HEK293 (cell line): ENCODE data around the gene ISL2.
A peak's percentile ranks its signal among the peaks of the same experiment; 100 is the strongest.

ENCODE experiments used
- CTCF ChIA-PET: fragments of 350-600 bp; formaldehyde crosslinking; extraction: SDS; loops from one replicate; lab custom pipeline; 2021; ENCODE audit warnings: antibody characterized with exemption; lab: Yijun Ruan, JAX
- POLR2A ChIA-PET: fragments of 300-600 bp; formaldehyde crosslinking; extraction: SDS; loops from one replicate; lab custom pipeline; 2020; ENCODE audit warnings: antibody characterized with exemption, inconsistent platforms; lab: Yijun Ruan, JAX
- H3K27ac ChIP-seq: fragments of 200-500 bp; sonication (Bioruptor generic); 2 replicates; pipeline ENCODE4 v1.5.1; 2014; ENCODE audit warnings: low read depth, low read length, control low read depth, inconsistent platforms; ENCODE audit errors: extremely low read depth
- H3K36me3 ChIP-seq, 2 experiments: fragments of 200-500 bp in 1 of 2; sonication (Bioruptor generic) in 1 of 2; 1 replicate in 1 of 2; 2 replicates in 1 of 2; pipeline ENCODE4 v1.5.1; 2014 to 2017; ENCODE audit warnings: inconsistent platforms in 2 of 2, low read length in 2 of 2; ENCODE audit not compliant: control insufficient read depth in 2 of 2, insufficient read depth in 1 of 2
- H3K4me1 ChIP-seq: fragments of 200-500 bp; sonication (Bioruptor generic); 2 replicates; pipeline ENCODE4 v1.5.1; 2014; ENCODE audit warnings: mild to moderate bottlenecking, low read length, inconsistent platforms; ENCODE audit not compliant: control insufficient read depth, insufficient read depth
- H3K4me3 ChIP-seq: 2 replicates; pipeline ENCODE4 v1.5.1; 2011; ENCODE audit warnings: low read depth, mild to moderate bottlenecking, control low read depth, low read length, moderate library complexity
- H3K9me3 ChIP-seq: fragments of 200-500 bp; sonication (Bioruptor generic); 2 replicates; pipeline ENCODE4 v1.5.1; 2014; ENCODE audit warnings: low read depth, low read length, inconsistent platforms; ENCODE audit not compliant: control insufficient read depth, insufficient read depth
- GFI1B ChIP-seq: fragments of 450-650 bp; formaldehyde crosslinking; IDR thresholded peaks from 2 replicates; pipeline ENCODE4 v1.5.1; 2016; ENCODE audit warnings: missing biosample characterization, missing genetic modification characterization
- KLF10 ChIP-seq: fragments of 450-650 bp; IDR thresholded peaks from 2 replicates; pipeline ENCODE4 v1.5.1; 2018; ENCODE audit warnings: missing biosample characterization, mild to moderate bottlenecking, missing genetic modification characterization
- SP3 ChIP-seq: fragments of 450-650 bp; formaldehyde crosslinking; IDR thresholded peaks from 2 replicates; pipeline ENCODE4 v1.5.1; 2016; ENCODE audit warnings: missing biosample characterization, missing genetic modification characterization
- ZNF148 ChIP-seq: fragments of 450-650 bp; formaldehyde crosslinking; IDR thresholded peaks from 2 replicates; pipeline ENCODE4 v1.5.0; 2017; ENCODE audit warnings: missing biosample characterization, missing genetic modification characterization, borderline replicate concordance
- ZNF211 ChIP-seq: fragments of 450-650 bp; formaldehyde crosslinking; IDR thresholded peaks from 2 replicates; pipeline ENCODE4 v1.5.1; 2016; ENCODE audit warnings: low read depth, missing biosample characterization, missing genetic modification characterization
- ZNF311 ChIP-seq: fragments of 450-650 bp; formaldehyde crosslinking; IDR thresholded peaks from 2 replicates; pipeline ENCODE4 v1.5.1; 2017; ENCODE audit warnings: missing biosample characterization, missing genetic modification characterization, borderline replicate concordance
- ZNF335 ChIP-seq: fragments of 450-650 bp; formaldehyde crosslinking; conservative IDR thresholded peaks from 2 replicates; pipeline ENCODE4 v1.5.1; 2016; ENCODE audit warnings: missing biosample characterization, missing genetic modification characterization
- ZNF350 ChIP-seq: fragments of 450-650 bp; formaldehyde crosslinking; IDR thresholded peaks from 2 replicates; pipeline ENCODE4 v1.5.0; 2017; ENCODE audit warnings: missing biosample characterization, mild to moderate bottlenecking, missing genetic modification characterization
- ZNF548 ChIP-seq: fragments of 450-650 bp; formaldehyde crosslinking; IDR thresholded peaks from 2 replicates; pipeline ENCODE4 v1.5.1; 2016; ENCODE audit warnings: missing biosample characterization, missing genetic modification characterization
- ZNF560 ChIP-seq: fragments of 450-650 bp; formaldehyde crosslinking; IDR thresholded peaks from 2 replicates; pipeline ENCODE4 v1.5.1; 2017; ENCODE audit warnings: missing biosample characterization, missing genetic modification characterization, borderline replicate concordance
- ZNF600 ChIP-seq: fragments of 450-650 bp; formaldehyde crosslinking; IDR thresholded peaks from 2 replicates; pipeline ENCODE4 v1.5.1; 2016; ENCODE audit warnings: missing biosample characterization, missing genetic modification characterization
- ZNF776 ChIP-seq: fragments of 450-650 bp; formaldehyde crosslinking; IDR thresholded peaks from 2 replicates; pipeline ENCODE4 v1.5.0; 2017; ENCODE audit warnings: missing biosample characterization, missing genetic modification characterization, borderline replicate concordance
- TF ChIP-seq, protein P1 (sequence below): fragments of 450-650 bp; formaldehyde crosslinking; conservative IDR thresholded peaks from 2 replicates; pipeline ENCODE4 v1.5.1; 2016; ENCODE audit warnings: low read depth, missing biosample characterization, missing genetic modification characterization
- TF ChIP-seq, protein P2 (sequence below): fragments of 450-650 bp; formaldehyde crosslinking; IDR thresholded peaks from 2 replicates; pipeline ENCODE4 v1.5.1; 2016; ENCODE audit warnings: missing biosample characterization, missing genetic modification characterization
- TF ChIP-seq, protein P3 (sequence below): fragments of 450-650 bp; formaldehyde crosslinking; IDR thresholded peaks from 2 replicates; pipeline ENCODE4 v1.5.1; 2016; ENCODE audit warnings: missing biosample characterization, missing genetic modification characterization

The ISL2 gene

GRCh38 chr15:76327191-76328105 lies 9.1 kb upstream of the ISL2 start (continued):
- TF ChIP-seq, protein P1, sequence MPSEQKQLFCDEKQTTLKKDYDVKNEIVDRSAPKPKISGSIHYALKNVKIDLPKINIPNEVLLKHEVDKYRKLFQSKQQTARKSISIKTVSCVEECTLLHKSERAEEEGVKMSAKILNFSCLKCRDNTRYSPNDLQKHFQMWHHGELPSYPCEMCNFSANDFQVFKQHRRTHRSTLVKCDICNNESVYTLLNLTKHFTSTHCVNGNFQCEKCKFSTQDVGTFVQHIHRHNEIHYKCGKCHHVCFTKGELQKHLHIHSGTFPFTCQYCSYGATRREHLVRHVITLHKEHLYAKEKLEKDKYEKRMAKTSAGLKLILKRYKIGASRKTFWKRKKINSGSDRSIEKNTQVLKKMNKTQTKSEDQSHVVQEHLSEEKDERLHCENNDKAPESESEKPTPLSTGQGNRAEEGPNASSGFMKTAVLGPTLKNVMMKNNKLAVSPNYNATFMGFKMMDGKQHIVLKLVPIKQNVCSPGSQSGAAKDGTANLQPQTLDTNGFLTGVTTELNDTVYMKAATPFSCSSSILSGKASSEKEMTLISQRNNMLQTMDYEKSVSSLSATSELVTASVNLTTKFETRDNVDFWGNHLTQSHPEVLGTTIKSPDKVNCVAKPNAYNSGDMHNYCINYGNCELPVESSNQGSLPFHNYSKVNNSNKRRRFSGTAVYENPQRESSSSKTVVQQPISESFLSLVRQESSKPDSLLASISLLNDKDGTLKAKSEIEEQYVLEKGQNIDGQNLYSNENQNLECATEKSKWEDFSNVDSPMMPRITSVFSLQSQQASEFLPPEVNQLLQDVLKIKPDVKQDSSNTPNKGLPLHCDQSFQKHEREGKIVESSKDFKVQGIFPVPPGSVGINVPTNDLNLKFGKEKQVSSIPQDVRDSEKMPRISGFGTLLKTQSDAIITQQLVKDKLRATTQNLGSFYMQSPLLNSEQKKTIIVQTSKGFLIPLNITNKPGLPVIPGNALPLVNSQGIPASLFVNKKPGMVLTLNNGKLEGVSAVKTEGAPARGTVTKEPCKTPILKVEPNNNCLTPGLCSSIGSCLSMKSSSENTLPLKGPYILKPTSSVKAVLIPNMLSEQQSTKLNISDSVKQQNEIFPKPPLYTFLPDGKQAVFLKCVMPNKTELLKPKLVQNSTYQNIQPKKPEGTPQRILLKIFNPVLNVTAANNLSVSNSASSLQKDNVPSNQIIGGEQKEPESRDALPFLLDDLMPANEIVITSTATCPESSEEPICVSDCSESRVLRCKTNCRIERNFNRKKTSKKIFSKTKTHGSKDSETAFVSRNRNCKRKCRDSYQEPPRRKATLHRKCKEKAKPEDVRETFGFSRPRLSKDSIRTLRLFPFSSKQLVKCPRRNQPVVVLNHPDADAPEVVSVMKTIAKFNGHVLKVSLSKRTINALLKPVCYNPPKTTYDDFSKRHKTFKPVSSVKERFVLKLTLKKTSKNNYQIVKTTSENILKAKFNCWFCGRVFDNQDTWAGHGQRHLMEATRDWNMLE: no peak
- no peak for TF ChIP-seq SP3 (tag by site-specific recombination)
- no peak for TF ChIP-seq ZNF776 (tag by site-specific recombination)
- no peak for TF ChIP-seq GFI1B (tag by site-specific recombination)
- TF ChIP-seq, protein P2, sequence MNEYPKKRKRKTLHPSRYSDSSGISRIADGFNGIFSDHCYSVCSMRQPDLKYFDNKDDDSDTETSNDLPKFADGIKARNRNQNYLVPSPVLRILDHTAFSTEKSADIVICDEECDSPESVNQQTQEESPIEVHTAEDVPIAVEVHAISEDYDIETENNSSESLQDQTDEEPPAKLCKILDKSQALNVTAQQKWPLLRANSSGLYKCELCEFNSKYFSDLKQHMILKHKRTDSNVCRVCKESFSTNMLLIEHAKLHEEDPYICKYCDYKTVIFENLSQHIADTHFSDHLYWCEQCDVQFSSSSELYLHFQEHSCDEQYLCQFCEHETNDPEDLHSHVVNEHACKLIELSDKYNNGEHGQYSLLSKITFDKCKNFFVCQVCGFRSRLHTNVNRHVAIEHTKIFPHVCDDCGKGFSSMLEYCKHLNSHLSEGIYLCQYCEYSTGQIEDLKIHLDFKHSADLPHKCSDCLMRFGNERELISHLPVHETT (tag by site-specific recombination): peak; percentile 44; the same call in 1 of the 2 replicates
- no peak for TF ChIP-seq ZNF311 (tag by site-specific recombination)
- TF ChIP-seq KLF10 (tag by site-specific recombination): no peak
- no peak for TF ChIP-seq ZNF148
- TF ChIP-seq ZNF548 (tag by site-specific recombination): no peak
- TF ChIP-seq, all 188 proteins: peak for 25

- CTCF ChIA-PET: interaction anchor here (0.7 to 2.1 kb wide), 5 partner anchors 15 to 229 kb away, joined by 3 to 9 read pairs (median 3); no protein-coding TSS in a partner anchor
These were observed 8.4 kb upstream of the ISL2 start for GRCh38 chr15:76328106-76328696.

DNA sequence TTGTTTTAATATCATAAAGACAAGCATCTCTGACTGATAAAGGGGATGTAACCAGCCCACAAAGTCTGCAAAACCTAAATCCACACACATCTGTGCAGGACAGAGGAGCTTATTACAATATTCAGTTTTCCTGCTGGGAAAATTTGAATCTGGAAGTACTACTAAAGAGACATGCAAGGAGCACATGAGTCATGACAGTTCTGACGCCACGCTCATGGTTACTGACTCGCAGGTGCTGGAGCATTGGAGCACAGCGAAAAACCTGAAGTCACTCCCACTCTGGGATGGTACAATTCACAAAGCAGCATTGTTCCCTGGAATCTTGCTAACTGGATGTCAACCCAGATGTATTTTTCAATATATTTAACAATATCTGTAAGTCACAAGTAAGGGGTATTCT lies 7.6 kb upstream of the ISL2 start:
- Histone ChIP-seq H3K4me3 (no peak overlapping the region), H3K4me1 (peaks cover 16% of the 10 kb centered on the region), H3K9me3 (no peaks in the 10 kb centered on the region), H3K27ac (no peak overlapping the region), H3K36me3 (no peaks in the 10 kb centered on the region)
- POLR2A ChIA-PET: interaction anchor here (2.8 to 3.4 kb wide), 2 partner anchors 7 to 18 kb away, joined by 20 to 24 read pairs; partner anchors contain the start of genes ETFA and ISL2
- CTCF ChIA-PET: interaction anchor here (0.6 to 3.5 kb wide), 8 partner anchors 19 to 483 kb away, joined by 3 to 32 read pairs (median 6); partner anchors contain the start of gene ETFA
- no peak for TF ChIP-seq ZNF350 (tag by site-specific recombination)
- TF ChIP-seq ZNF560 (tag by site-specific recombination): no peak
- TF ChIP-seq, protein P3, sequence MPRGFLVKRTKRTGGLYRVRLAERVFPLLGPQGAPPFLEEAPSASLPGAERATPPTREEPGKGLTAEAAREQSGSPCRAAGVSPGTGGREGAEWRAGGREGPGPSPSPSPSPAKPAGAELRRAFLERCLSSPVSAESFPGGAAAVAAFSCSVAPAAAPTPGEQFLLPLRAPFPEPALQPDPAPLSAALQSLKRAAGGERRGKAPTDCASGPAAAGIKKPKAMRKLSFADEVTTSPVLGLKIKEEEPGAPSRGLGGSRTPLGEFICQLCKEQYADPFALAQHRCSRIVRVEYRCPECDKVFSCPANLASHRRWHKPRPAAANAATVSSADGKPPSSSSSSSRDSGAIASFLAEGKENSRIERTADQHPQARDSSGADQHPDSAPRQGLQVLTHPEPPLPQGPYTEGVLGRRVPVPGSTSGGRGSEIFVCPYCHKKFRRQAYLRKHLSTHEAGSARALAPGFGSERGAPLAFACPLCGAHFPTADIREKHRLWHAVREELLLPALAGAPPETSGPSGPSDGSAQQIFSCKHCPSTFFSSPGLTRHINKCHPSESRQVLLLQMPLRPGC (tag by site-specific recombination): no peak
- peak; percentile 68 for TF ChIP-seq ZNF600 (tag by site-specific recombination)

More at GRCh38 chr15:76328106-76328696, 8.4 kb upstream of the ISL2 start:
- Histone ChIP-seq H3K36me3 (no peaks in the 10 kb centered on the region), H3K4me3 (no peak overlapping the region), H3K27ac (peak overlapping the region; percentile 52; the same call in 1 of the 2 replicates), H3K4me1 (peaks cover 18% of the 10 kb centered on the region), H3K9me3 (no peaks in the 10 kb centered on the region)
- TF ChIP-seq ZNF211 (tag by site-specific recombination) (no peak), ZNF335 (tag by site-specific recombination) (peak; percentile 49)
- TF ChIP-seq, all 188 proteins: peak for 1
- POLR2A ChIA-PET: interaction anchor here (1.0 to 3.4 kb wide), 3 partner anchors 8 to 22 kb away, joined by 3 to 24 read pairs (median 20); partner anchors contain the start of genes ETFA and ISL2
